ENCODE measurements around the gene TNFRSF18. TPM values are rescaled to one million over a fixed set of nuclear protein-coding genes. Genes with fewer than 3 reads are reported as not detected.

Gene TNFRSF18
- total RNA-seq, 1 experiment from 2014 or later, result not detected

- no peaks in the 10 kb centered on the region for H3K36me3 ChIP-seq
- DNase-seq, result no peak
- H3K9me3 ChIP-seq, result no peaks in the 10 kb centered on the region
- no peaks in the 10 kb centered on the region for H3K27me3 ChIP-seq
- H3K4me3 ChIP-seq, result no peak overlapping the region
These were observed 36.3 kb upstream of the TNFRSF18 start for GRCh38 chr1:1242461-1243265.

GRCh38 chr1:1241588-1242219 is 35.3 kb upstream of the TNFRSF18 start:
- Histone ChIP-seq H3K27me3 (no peaks in the 10 kb centered on the region), H3K9me3 (no peaks in the 10 kb centered on the region), H3K4me3 (no peak overlapping the region), H3K36me3 (no peaks in the 10 kb centered on the region)
- DNase-seq, result no peak

GRCh38 chr1:1240822-1241587 is 34.6 kb upstream of the TNFRSF18 start:
- DNase-seq, result no peak
- Histone ChIP-seq H3K27me3 (no peaks in the 10 kb centered on the region), H3K36me3 (no peaks in the 10 kb centered on the region), H3K9me3 (no peaks in the 10 kb centered on the region), H3K4me3 (no peak overlapping the region)

GRCh38 chr1:1240348-1240732 is 33.9 kb upstream of the TNFRSF18 start:
- no peak overlapping the region for H3K4me3 ChIP-seq
- H3K9me3 ChIP-seq, result no peaks in the 10 kb centered on the region
- DNase-seq, result no peak
- no peaks in the 10 kb centered on the region for H3K36me3 ChIP-seq
- H3K27me3 ChIP-seq, result no peaks in the 10 kb centered on the region

- H3K9me3 ChIP-seq, result no peaks in the 10 kb centered on the region
- no peaks in the 10 kb centered on the region; the same call in 1 of the 2 replicates for H3K36me3 ChIP-seq
- no peak overlapping the region for H3K4me3 ChIP-seq
- DNase-seq, result no peak
- no peaks in the 10 kb centered on the region for H3K27me3 ChIP-seq
These were observed 33.4 kb upstream of the TNFRSF18 start for GRCh38 chr1:1239614-1240347.

- Histone ChIP-seq H3K9me3 (no peaks in the 10 kb centered on the region), H3K36me3 (peaks cover 4% of the 10 kb centered on the region), H3K4me3 (no peak overlapping the region), H3K27me3 (no peaks in the 10 kb centered on the region)
- DNase-seq, result no peak
These were observed 32.8 kb upstream of the TNFRSF18 start for GRCh38 chr1:1239227-1239613.

GRCh38 chr1:1238702-1239178 is 32.3 kb upstream of the TNFRSF18 start:
- Histone ChIP-seq H3K36me3 (peaks cover 9% of the 10 kb centered on the region), H3K27me3 (no peaks in the 10 kb centered on the region), H3K9me3 (no peaks in the 10 kb centered on the region), H3K4me3 (no peak overlapping the region)
- DNase-seq, result no peak

- DNase-seq, result no peak
- Histone ChIP-seq H3K9me3 (no peaks in the 10 kb centered on the region), H3K27me3 (no peaks in the 10 kb centered on the region), H3K36me3 (peaks cover 13% of the 10 kb centered on the region), H3K4me3 (no peak overlapping the region)
These were observed 31.7 kb upstream of the TNFRSF18 start for GRCh38 chr1:1237874-1238701.

- H3K4me3 ChIP-seq, result no peak overlapping the region
- H3K27me3 ChIP-seq, result no peaks in the 10 kb centered on the region
- DNase-seq, result no peak
- H3K36me3 ChIP-seq, result peaks cover 13% of the 10 kb centered on the region
- no peaks in the 10 kb centered on the region for H3K9me3 ChIP-seq
These were observed 30.8 kb upstream of the TNFRSF18 start for GRCh38 chr1:1236945-1237873.

GRCh38 chr1:1236176-1236763 is 29.9 kb upstream of the TNFRSF18 start:
- Histone ChIP-seq H3K36me3 (peaks cover 16% of the 10 kb centered on the region), H3K4me3 (no peak overlapping the region), H3K27me3 (no peaks in the 10 kb centered on the region), H3K9me3 (no peaks in the 10 kb centered on the region)
- DNase-seq, result no peak

- no peaks in the 10 kb centered on the region for H3K27me3 ChIP-seq
- peaks cover 18% of the 10 kb centered on the region for H3K36me3 ChIP-seq
- no peaks in the 10 kb centered on the region for H3K9me3 ChIP-seq
- DNase-seq, result no peak
- no peak overlapping the region for H3K4me3 ChIP-seq
These were observed 28.8 kb upstream of the TNFRSF18 start for GRCh38 chr1:1235016-1235744.

GRCh38 chr1:1234180-1234808 is 27.9 kb upstream of the TNFRSF18 start:
- H3K27me3 ChIP-seq, result no peaks in the 10 kb centered on the region
- DNase-seq, result no peak
- H3K9me3 ChIP-seq, result no peaks in the 10 kb centered on the region
- H3K36me3 ChIP-seq, result peaks cover 26% of the 10 kb centered on the region
- no peak overlapping the region for H3K4me3 ChIP-seq

GRCh38 chr1:1233567-1233892 is 27.1 kb upstream of the TNFRSF18 start:
- peaks cover 33% of the 10 kb centered on the region for H3K36me3 ChIP-seq
- no peak for DNase-seq
- no peak overlapping the region for H3K4me3 ChIP-seq
- H3K27me3 ChIP-seq, result no peaks in the 10 kb centered on the region
- no peaks in the 10 kb centered on the region for H3K9me3 ChIP-seq
